Muscle layer of duodenum (tissue), 2 donors: Measurements from ENCODE around the gene SELENOF.
"Not testable (repeated sequence)": the region's sequence is repeated elsewhere in the genome, so short reads cannot be mapped to it uniquely, and the experiment has no call there.

Experiments
- H3K27ac ChIP-seq: one replicate; pipeline ENCODE4 v1.7.0; 2013; ENCODE audit warnings: mild to moderate bottlenecking, low read length
- H3K27me3 ChIP-seq: one replicate; pipeline ENCODE4 v1.7.0; 2013; ENCODE audit warnings: low read depth, mild to moderate bottlenecking, control low read depth, low read length
- H3K36me3 ChIP-seq, 2 donors: one replicate each; pipeline ENCODE4 v1.7.0; 2013; ENCODE audit warnings: low read length in 2 of 2, control low read depth in 1 of 2, mild to moderate bottlenecking in 1 of 2; ENCODE audit not compliant: insufficient read depth in 2 of 2, control insufficient read depth in 1 of 2
- H3K4me1 ChIP-seq, 2 donors: one replicate each; pipeline ENCODE4 v1.7.0; 2013; ENCODE audit warnings: low read length in 2 of 2, mild to moderate bottlenecking in 2 of 2, control low read depth in 1 of 2, moderate library complexity in 1 of 2; ENCODE audit not compliant: insufficient read depth in 2 of 2, control insufficient read depth in 1 of 2
- H3K4me3 ChIP-seq, 2 donors: one replicate each; pipeline ENCODE4 v1.7.0; 2013; ENCODE audit warnings: low read length in 2 of 2, low read depth in 1 of 2, mild to moderate bottlenecking in 1 of 2
- H3K9me3 ChIP-seq, 2 donors: one replicate each; pipeline ENCODE4 v1.7.0; 2013; ENCODE audit warnings: low read length in 2 of 2, control low read depth in 1 of 2, mild to moderate bottlenecking in 1 of 2; ENCODE audit not compliant: control insufficient read depth in 1 of 2
- donor health status: healthy.

The SELENOF gene

DNA sequence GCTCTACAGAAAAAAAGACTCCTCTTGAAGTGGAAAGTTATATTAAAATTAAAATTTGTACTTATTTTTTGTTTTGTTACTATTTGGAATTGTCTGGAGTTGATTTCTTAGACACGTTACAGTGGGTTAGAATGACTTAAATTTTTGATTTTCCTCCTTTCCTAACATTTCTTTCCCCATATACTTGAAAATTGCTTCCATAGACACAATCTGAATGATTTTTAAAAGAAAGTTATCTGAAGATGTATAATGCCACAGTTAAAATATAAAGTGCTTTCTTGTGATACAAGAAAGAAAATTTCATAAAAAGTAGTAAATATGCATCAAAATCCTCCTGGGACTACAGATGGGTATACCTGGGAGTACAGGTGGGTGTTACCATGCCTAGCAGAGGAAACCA, 2.8 kb upstream of the SELENOF start:
- H3K27ac ChIP-seq, result no peak overlapping the region
- no peak overlapping the region for H3K4me3 ChIP-seq
- H3K36me3 ChIP-seq, result peaks cover 0 to 7% of the 10 kb centered on the region in 2 donors
- no peaks in the 10 kb centered on the region for H3K27me3 ChIP-seq
- H3K4me1 ChIP-seq, result peaks cover 9 to 14% of the 10 kb centered on the region in 2 donors
- H3K9me3 ChIP-seq, result no peaks in the 10 kb centered on the region

GRCh38 chr1:86915737-86916235, 1.9 kb upstream of the SELENOF start:
- peaks cover 0 to 7% of the 10 kb centered on the region in 2 donors for H3K36me3 ChIP-seq
- H3K27ac ChIP-seq, result peak overlapping the region; percentile 60
- H3K4me1 ChIP-seq, result peaks cover 9 to 19% of the 10 kb centered on the region in 2 donors
- H3K9me3 ChIP-seq, result no peaks in the 10 kb centered on the region
- no peaks in the 10 kb centered on the region for H3K27me3 ChIP-seq
- peak overlapping the region; percentile 95 to 97 for H3K4me3 ChIP-seq

DNA sequence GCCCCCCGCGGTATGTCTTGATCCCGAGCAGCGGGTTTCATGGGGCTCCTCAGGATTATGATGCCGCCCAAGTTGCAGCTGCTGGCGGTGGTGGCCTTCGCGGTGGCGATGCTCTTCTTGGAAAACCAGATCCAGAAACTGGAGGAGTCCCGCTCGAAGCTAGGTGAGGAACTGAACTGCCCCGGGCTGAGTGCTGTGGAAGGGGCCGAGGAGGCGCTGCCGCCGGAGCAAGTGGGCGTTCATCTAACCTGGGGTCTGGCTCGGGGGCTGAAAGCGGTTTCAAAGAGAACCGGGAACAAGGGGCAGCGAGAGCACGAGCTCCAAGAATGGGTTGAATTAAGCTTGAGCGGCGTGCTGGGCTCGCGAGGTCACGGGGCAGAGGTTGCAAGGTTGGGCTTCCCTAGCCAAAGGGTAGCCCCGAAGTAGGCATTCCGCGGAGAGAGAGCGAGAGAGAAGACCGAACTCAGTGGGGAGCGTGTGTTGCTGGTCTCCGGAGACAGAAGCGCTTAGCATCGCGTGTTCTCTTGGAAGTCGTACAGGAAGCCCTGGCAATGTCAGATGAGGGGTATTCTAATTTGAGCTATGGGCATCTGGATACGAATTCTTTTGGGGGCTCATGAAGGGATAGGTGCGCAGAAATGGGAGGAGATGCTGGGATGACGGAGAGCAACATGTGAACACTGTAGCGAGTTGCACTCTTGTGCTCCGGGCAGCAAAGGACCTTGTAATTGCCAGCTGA, 1.2 kb upstream of the SELENOF start:
- Histone ChIP-seq H3K27me3 (no peaks in the 10 kb centered on the region), H3K27ac (peak overlapping the region; percentile 60), H3K9me3 (no peaks in the 10 kb centered on the region), H3K4me3 (peak overlapping the region; percentile 95 to 97), H3K36me3 (peaks cover 0 to 7% of the 10 kb centered on the region in 2 donors), H3K4me1 (peaks cover 9 to 19% of the 10 kb centered on the region in 2 donors)

DNA sequence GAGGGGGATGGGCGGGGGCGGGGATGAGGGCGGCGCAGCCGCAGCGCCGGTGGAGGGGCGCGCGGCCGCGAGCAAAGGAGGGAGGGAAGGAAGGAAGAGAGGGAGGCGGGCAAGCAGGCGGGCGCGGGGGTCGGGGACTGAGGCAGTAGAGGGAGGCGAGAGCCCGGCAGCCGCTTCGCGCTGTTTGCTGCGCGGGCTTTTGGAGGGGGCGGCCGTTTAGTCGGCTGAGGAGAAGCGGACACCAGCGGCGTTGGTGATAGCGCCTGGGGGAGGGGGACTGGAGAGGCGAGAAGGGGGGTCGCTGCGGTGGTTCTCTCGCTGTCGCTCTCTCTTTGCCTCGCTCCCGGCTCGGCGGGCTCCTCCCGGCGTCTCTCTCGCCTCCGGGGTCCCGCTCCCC, 673 bp upstream of the SELENOF start, which contains the start of gene HS2ST1:
TSS of gene HS2ST1 (plus strand) at position 35 of the 397 bp plus-strand sequence.
- Histone ChIP-seq H3K27me3 (no peaks in the 10 kb centered on the region), H3K4me3 (peak within 1 kb of the TSS; percentile 97 to 99), H3K4me1 (peaks cover 9 to 19% of the 10 kb centered on the region in 2 donors), H3K36me3 (peaks cover 0 to 7% of the 10 kb centered on the region in 2 donors), H3K27ac (peak within 1 kb of the TSS; percentile 98), H3K9me3 (no peaks in the 10 kb centered on the region)

DNA sequence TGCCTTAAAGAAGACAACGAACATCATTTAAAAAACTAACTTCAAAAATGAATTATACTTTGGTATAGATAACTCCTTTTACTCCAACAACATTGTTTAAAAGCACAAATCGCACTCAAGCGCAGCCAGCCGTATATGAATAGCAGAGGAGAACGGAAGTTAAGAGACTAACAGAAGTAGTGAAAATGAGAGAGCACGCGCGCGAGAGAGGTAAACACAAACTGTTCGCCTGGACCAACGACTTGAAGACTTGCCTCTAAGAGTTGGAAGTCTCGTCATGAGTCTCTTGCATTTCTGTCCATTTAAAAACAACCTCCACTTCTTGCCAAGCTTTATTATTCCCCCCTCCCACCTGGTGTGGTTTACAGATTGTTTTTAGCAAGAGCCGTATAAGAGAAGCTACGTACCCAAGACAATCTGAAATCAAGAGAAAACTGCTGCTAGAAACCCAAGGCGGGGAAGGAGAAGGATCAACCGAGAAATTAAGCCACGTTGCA, 479 bp downstream of the SELENOF start:
- Histone ChIP-seq H3K27me3 (no peaks in the 10 kb centered on the region), H3K4me1 (peaks cover 9 to 19% of the 10 kb centered on the region in 2 donors), H3K9me3 (no peaks in the 10 kb centered on the region), H3K4me3 (peak overlapping the region; percentile 94 to 99), H3K36me3 (peaks cover 0 to 7% of the 10 kb centered on the region in 2 donors), H3K27ac (peak overlapping the region; percentile 98)

DNA sequence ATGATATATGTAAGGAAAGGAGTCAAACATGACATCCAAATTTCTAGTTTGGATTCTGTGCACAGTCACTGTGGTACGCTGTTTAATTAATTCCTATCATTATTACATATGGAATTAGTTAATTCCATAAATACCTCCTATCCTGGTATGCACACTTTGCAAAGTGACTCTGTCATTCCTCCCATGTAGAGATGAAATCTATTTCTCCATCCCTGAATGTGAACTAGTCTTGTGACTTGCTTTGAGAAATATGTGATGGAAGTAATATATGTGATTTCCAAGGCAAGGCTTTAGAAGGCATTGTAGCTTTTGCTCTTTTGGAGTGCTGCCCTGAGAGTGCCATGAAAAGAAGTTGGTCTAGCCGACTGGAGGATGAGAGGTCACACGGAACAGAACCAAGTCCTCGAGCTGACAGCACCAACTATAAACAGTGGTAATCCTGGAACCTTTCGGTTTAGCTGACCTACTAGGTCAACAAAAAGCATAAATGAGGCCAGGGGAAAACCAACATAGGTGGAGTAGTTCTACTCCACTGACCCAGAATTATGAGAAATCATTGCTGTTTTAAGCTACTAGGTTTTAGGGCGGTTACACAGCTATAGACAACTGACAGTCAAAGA, 1.5 kb downstream of the SELENOF start:
- H3K27me3 ChIP-seq, result no peaks in the 10 kb centered on the region
- peaks cover 9 to 19% of the 10 kb centered on the region in 2 donors for H3K4me1 ChIP-seq
- H3K27ac ChIP-seq, result no peak overlapping the region
- H3K9me3 ChIP-seq, result no peaks in the 10 kb centered on the region
- H3K4me3 ChIP-seq, result peak overlapping the region; percentile 94 to 99
- peaks cover 0 to 7% of the 10 kb centered on the region in 2 donors for H3K36me3 ChIP-seq

- Histone ChIP-seq H3K27me3 (no peaks in the 10 kb centered on the region), H3K9me3 (no peaks in the 10 kb centered on the region), H3K4me3 (no peak overlapping the region), H3K36me3 (peaks cover 7 to 13% of the 10 kb centered on the region in 2 donors), H3K4me1 (peaks cover 0 to 5% of the 10 kb centered on the region in 2 donors), H3K27ac (no peak overlapping the region)
These were observed 7.5 kb downstream of the SELENOF start for GRCh38 chr1:86906419-86906818.

- H3K36me3 ChIP-seq, result peaks cover 11 to 15% of the 10 kb centered on the region in 2 donors
- H3K4me3 ChIP-seq, result no peak overlapping the region
- H3K9me3 ChIP-seq, result no peaks in the 10 kb centered on the region
- H3K27ac ChIP-seq, result no peak overlapping the region
- peaks cover 0 to 4% of the 10 kb centered on the region in 2 donors for H3K4me1 ChIP-seq
- H3K27me3 ChIP-seq, result no peaks in the 10 kb centered on the region
These were observed 8.1 kb downstream of the SELENOF start for GRCh38 chr1:86905875-86906274.

DNA sequence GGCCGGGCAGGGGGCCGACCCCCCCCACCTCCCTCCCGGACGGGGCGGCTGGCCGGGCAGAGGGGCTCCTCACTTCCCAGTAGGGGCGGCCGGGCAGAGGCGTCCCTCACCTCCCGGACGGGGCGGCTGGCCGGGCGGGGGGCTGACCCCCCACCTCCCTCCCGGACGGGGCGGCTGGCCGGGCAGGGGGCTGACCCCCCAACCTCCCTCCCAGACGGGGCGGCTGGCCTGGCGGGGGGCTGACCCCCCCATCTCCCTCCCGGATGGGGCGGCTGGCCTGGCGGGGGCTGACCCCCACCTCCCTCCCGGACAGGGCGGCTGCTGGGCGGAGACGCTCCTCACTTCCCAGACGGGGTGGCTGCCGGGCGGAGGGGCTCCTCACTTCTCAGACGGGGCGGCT, 14.5 kb downstream of the SELENOF start:
- not testable (repeated sequence) for H3K4me1 ChIP-seq, H3K9me3 ChIP-seq, H3K4me3 ChIP-seq, H3K27me3 ChIP-seq, H3K27ac ChIP-seq
- H3K36me3 ChIP-seq, result peaks cover 15 to 22% of the 10 kb centered on the region in 2 donors

DNA sequence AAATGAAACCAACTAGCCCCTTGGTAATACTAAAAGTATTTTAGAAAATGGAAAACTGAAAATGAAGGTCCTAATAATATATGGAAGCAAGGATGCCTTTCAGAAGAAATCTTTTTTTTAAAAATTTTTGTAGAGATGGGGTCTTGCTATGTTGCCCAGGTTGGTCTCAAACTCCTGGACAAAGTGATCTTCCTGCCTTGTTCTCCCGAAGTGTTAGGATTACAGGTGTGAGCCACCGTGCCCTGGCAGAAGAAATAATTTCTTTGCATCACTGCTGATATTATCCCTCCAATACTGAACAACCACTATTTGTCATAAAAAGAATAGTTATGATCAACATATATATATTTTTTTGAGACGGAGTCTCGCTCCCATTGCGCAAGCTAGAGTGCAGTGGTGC, 25.6 kb downstream of the SELENOF start:
- Histone ChIP-seq H3K4me1 (no peaks in the 10 kb centered on the region), H3K9me3 (no peaks in the 10 kb centered on the region), H3K27ac (no peak overlapping the region), H3K4me3 (no peak overlapping the region), H3K27me3 (no peaks in the 10 kb centered on the region), H3K36me3 (peaks cover 0 to 4% of the 10 kb centered on the region in 2 donors)

- no peaks in the 10 kb centered on the region for H3K9me3 ChIP-seq
- no peaks in the 10 kb centered on the region for H3K27me3 ChIP-seq
- H3K36me3 ChIP-seq, result peaks cover 0 to 4% of the 10 kb centered on the region in 2 donors
- H3K27ac ChIP-seq, result no peak overlapping the region
- no peaks in the 10 kb centered on the region for H3K4me1 ChIP-seq
- no peak overlapping the region for H3K4me3 ChIP-seq
These were observed 26.3 kb downstream of the SELENOF start for GRCh38 chr1:86887479-86888162.
